Activated T-helper 17 cell treated with anti-CD3 and anti-CD28 coated beads, Interleukin-2, amount 50 U/mL, for 72 hours (primary cell): ENCODE results near the gene SPRED3. TPM values are rescaled to one million over a fixed set of nuclear protein-coding genes. Genes with fewer than 3 reads are reported as not detected.

Experiments
- total RNA-seq, 2 donors: library from RNA; stranded (reverse); gene quantifications; one replicate each; pipeline ENCODE4 v1.2.3, GENCODE V29; 2022

SPRED3 gene
- total RNA-seq, 2 donors from 2014 or later: 1.8 to 14.4 TPM

Other genes with a start within 250 kb of the SPRED3 start
- gene DPF1, start 164.5 kb upstream of the SPRED3 start, total RNA-seq: 1 to 10 TPM in 1 of 2 donors, not detected in 1; 1.1 TPM
- gene PPP1R14A, start 132.3 kb upstream of the SPRED3 start, total RNA-seq: not detected
- gene SPINT2, start 124.1 kb upstream of the SPRED3 start, total RNA-seq: 10 to 100 TPM; 21.3 to 56.6 TPM
- under 1 TPM in 1 of 2 donors, not detected in 1; 0.87 TPM for gene C19orf33, start 84.4 kb upstream of the SPRED3 start, total RNA-seq
- gene YIF1B, start 72.8 kb upstream of the SPRED3 start, total RNA-seq: 10 to 100 TPM; 77.2 to 84.3 TPM
- gene KCNK6, start 68.9 kb upstream of the SPRED3 start, total RNA-seq: 10 to 100 TPM; 13.7 to 19.4 TPM
- gene CATSPERG, start 52.9 kb upstream of the SPRED3 start, total RNA-seq: 10 to 100 TPM in 1 of 2 donors, 1 to 10 TPM in 1; 5.0 to 15.2 TPM
- gene PSMD8, start 14.1 kb upstream of the SPRED3 start, total RNA-seq: 100 to 1,000 TPM; 166 to 242 TPM
- gene GGN, start 663 bp upstream of the SPRED3 start, total RNA-seq: under 1 TPM in 1 of 2 donors, not detected in 1; 0.95 TPM
- 10 to 100 TPM; 26.1 to 63.0 TPM for gene FAM98C, start 14.4 kb downstream of the SPRED3 start, total RNA-seq
- 10 to 100 TPM; 21.8 to 39.4 TPM for gene RASGRP4, start 37.5 kb downstream of the SPRED3 start, total RNA-seq
- gene RYR1, start 45.0 kb downstream of the SPRED3 start, total RNA-seq: 10 to 100 TPM; 13.2 to 41.5 TPM
- 100 to 1,000 TPM; 310 to 354 TPM for gene MAP4K1, start 229.3 kb downstream of the SPRED3 start, total RNA-seq
- 100 to 1,000 TPM; 172 to 301 TPM for gene EIF3K, start 230.5 kb downstream of the SPRED3 start, total RNA-seq